PC-3 (cell line): ENCODE data around the gene CDC14C. TPM values are rescaled to one million over a fixed set of nuclear protein-coding genes. Genes with fewer than 3 reads are reported as not detected.

Experiments used
- ATAC-seq: fragments of 200-7000 bp; cut with Tn5 transposase; 2 replicates; pipeline ENCODE4 v1.9.1; 2020; ENCODE audit warnings: mild to moderate bottlenecking, moderate library complexity
- BruUV-seq: library from RNA; stranded (reverse); fragments of 400-500 nt; replicated peaks from 2 replicates; lab custom pipeline; 2021; lab: Mats Ljungman, UMichigan
- CTCF ChIA-PET: fragments of 300-600 bp; sonication (Branson Sonifier 250); formaldehyde crosslinking; loops from one replicate; lab custom pipeline; 2022; ENCODE audit warnings: antibody characterized with exemption; lab: Charles Lee
- POLR2A ChIA-PET: fragments of 300-600 bp; sonication (Branson Sonifier 250); formaldehyde crosslinking; loops from one replicate; lab custom pipeline; 2022; ENCODE audit warnings: antibody characterized with exemption; ENCODE audit not compliant: unreplicated experiment; lab: Charles Lee
- DNase-seq: peaks from one replicate; pipeline ENCODE4 v3.0.0-alpha.2; 2015
- H2AFZ ChIP-seq: fragments of 300-600 bp; sonication (generic); 2 replicates; pipeline ENCODE4 v1.6.0; 2016; ENCODE audit warnings: antibody characterized with exemption, low read length
- H3F3A ChIP-seq: fragments of 300-600 bp; sonication (generic); one replicate; pipeline ENCODE4 v1.6.0; 2017; ENCODE audit warnings: antibody characterized with exemption, low read length, control low read depth, mild to moderate bottlenecking; ENCODE audit not compliant: unreplicated experiment
- H3K27ac ChIP-seq: fragments of 300-600 bp; sonication (generic); 2 replicates; pipeline ENCODE4 v1.5.1; 2016; ENCODE audit warnings: mild to moderate bottlenecking, low read length
- H3K27me3 ChIP-seq: fragments of 300-600 bp; sonication (generic); 2 replicates; pipeline ENCODE4 v1.6.1; 2016; ENCODE audit warnings: low read length, mixed read lengths
- H3K36me3 ChIP-seq: fragments of 300-600 bp; sonication (generic); 2 replicates; pipeline ENCODE4 v1.6.1; 2016; ENCODE audit warnings: low read depth, mixed run types, low read length, mixed read lengths
- H3K4me1 ChIP-seq: fragments of 300-600 bp; sonication (generic); 2 replicates; pipeline ENCODE4 v1.5.1; 2016; ENCODE audit warnings: low read length; ENCODE audit not compliant: insufficient read depth
- H3K4me2 ChIP-seq: fragments of 300-600 bp; sonication (generic); 2 replicates; pipeline ENCODE4 v1.6.0; 2016; ENCODE audit warnings: low read length
- H3K4me3 ChIP-seq: fragments of 300-600 bp; sonication (generic); 2 replicates; pipeline ENCODE4 v1.5.1; 2016; ENCODE audit warnings: mild to moderate bottlenecking, low read length, mixed read lengths
- H3K79me2 ChIP-seq: fragments of 300-600 bp; sonication (generic); 2 replicates; pipeline ENCODE4 v1.6.1; 2017; ENCODE audit warnings: low read length, mixed read lengths
- H3K9ac ChIP-seq: fragments of 300-600 bp; sonication (generic); 2 replicates; pipeline ENCODE4 v1.6.0; 2016; ENCODE audit warnings: mild to moderate bottlenecking, low read length
- H3K9me2 ChIP-seq: fragments of 300-600 bp; sonication (generic); replicated peaks from 2 replicates; pipeline ENCODE4 v1.6.1; 2016; ENCODE audit warnings: mixed run types, low read length, mixed read lengths
- H3K9me3 ChIP-seq: fragments of 300-600 bp; sonication (generic); 2 replicates; pipeline ENCODE4 v1.6.1; 2016; ENCODE audit warnings: low read length, mixed read lengths
- H4K20me1 ChIP-seq: fragments of 300-600 bp; sonication (generic); 2 replicates; pipeline ENCODE4 v1.6.1; 2016; ENCODE audit warnings: low read length, mixed read lengths
- CTCF ChIP-seq: fragments of 300-600 bp; sonication (generic); conservative IDR thresholded peaks from 2 replicates; pipeline ENCODE4 v1.5.1; 2017; ENCODE audit warnings: antibody characterized with exemption, low read depth, mild to moderate bottlenecking, low read length
- EZH2 ChIP-seq: fragments of 300-600 bp; sonication (generic); IDR thresholded peaks from one replicate; pipeline ENCODE4 v1.6.1; 2017; ENCODE audit warnings: antibody characterized with exemption, mild to moderate bottlenecking, low read length; ENCODE audit not compliant: unreplicated experiment
- EZH2phosphoT487 ChIP-seq: fragments of 300-600 bp; sonication (generic); IDR thresholded peaks from 2 replicates; pipeline ENCODE4 v1.6.1; 2018; ENCODE audit warnings: mild to moderate bottlenecking, antibody characterized with exemption, low read length, borderline replicate concordance
- intact Hi-C: fragments of 100-400 bp; cut with micrococcal nuclease; formaldehyde crosslinking; loops from 2 replicates; pipeline ENCODE4 v1.9.0; 2023
- total RNA-seq: library from RNA; depleted of rRNA; stranded (reverse); fragments of >200 nt; gene quantifications from 2 replicates; pipeline ENCODE4 v1.2.3, GENCODE V29; 2014

The CDC14C gene
- total RNA-seq, 1 experiment from 2014 or later, result not detected

GRCh38 chr7:48876087-48876486 lies 48.3 kb upstream of the CDC14C start:
- Histone ChIP-seq H4K20me1 (no peaks in the 10 kb centered on the region), H3K27ac (no peak overlapping the region), H3K36me3 (no peaks in the 10 kb centered on the region), H2AFZ (0 out of 2 replicates have a peak overlapping the region, but pooled peaks have one; percentile 31), H3K27me3 (no peaks in the 10 kb centered on the region), H3K4me1 (no peaks in the 10 kb centered on the region), H3K79me2 (no peaks in the 10 kb centered on the region), H3K9me3 (no peaks in the 10 kb centered on the region), H3K4me3 (peak overlapping the region; percentile 44; the same call in 1 of the 2 replicates), H3F3A (no peaks in the 10 kb centered on the region), H3K9ac (no peak overlapping the region), H3K4me2 (peak overlapping the region; percentile 46), H3K9me2 (no peaks in the 10 kb centered on the region)
- CTCF ChIA-PET, result no interaction called here
- TF ChIP-seq EZH2phosphoT487 (no peak), CTCF (0 out of 2 replicates have a peak, but pooled peaks have one; percentile 26), EZH2 (no peak)
- POLR2A ChIA-PET, result no interaction called here
- ATAC-seq (peak; percentile 56), DNase-seq (peak; percentile 14)
- intact Hi-C loops, result loop anchor here (5.0 kb wide), 1 partner anchor 239 kb away; no protein-coding TSS in a partner anchor
- BruUV-seq, result no TSS peak

- Histone ChIP-seq H3K4me3 (no peak overlapping the region), H3K9me3 (no peaks in the 10 kb centered on the region), H3K4me1 (no peaks in the 10 kb centered on the region), H2AFZ (no peak overlapping the region), H3K27me3 (peaks cover 4% of the 10 kb centered on the region; the same call in 1 of the 2 replicates), H4K20me1 (no peaks in the 10 kb centered on the region), H3K79me2 (no peaks in the 10 kb centered on the region), H3K9me2 (no peaks in the 10 kb centered on the region), H3K27ac (no peak overlapping the region), H3F3A (no peaks in the 10 kb centered on the region), H3K9ac (no peak overlapping the region), H3K4me2 (no peak overlapping the region), H3K36me3 (no peaks in the 10 kb centered on the region)
- POLR2A ChIA-PET, result no interaction called here
- no peak for DNase-seq
- TF ChIP-seq EZH2phosphoT487 (no peak), EZH2 (no peak), CTCF (no peak)
- BruUV-seq, result no TSS peak
- intact Hi-C loops, result no loop called here
- CTCF ChIA-PET, result no interaction called here
- no peak for ATAC-seq
Measured at GRCh38 chr7:48880851-48881250, 43.5 kb upstream of the CDC14C start.

- Histone ChIP-seq H3K27ac (no peak overlapping the region), H4K20me1 (no peaks in the 10 kb centered on the region), H3K4me1 (no peaks in the 10 kb centered on the region), H3K27me3 (peaks cover 6% of the 10 kb centered on the region; the same call in 1 of the 2 replicates), H3K4me3 (no peak overlapping the region), H3K9ac (no peak overlapping the region), H3F3A (no peaks in the 10 kb centered on the region), H3K79me2 (no peaks in the 10 kb centered on the region), H3K36me3 (no peaks in the 10 kb centered on the region), H3K9me2 (no peaks in the 10 kb centered on the region), H3K4me2 (no peak overlapping the region), H2AFZ (no peak overlapping the region), H3K9me3 (peaks cover 7% of the 10 kb centered on the region; the same call in 1 of the 2 replicates)
- intact Hi-C loops, result no loop called here
- no peak for TF ChIP-seq EZH2phosphoT487
- no peak for TF ChIP-seq EZH2
- TF ChIP-seq CTCF, result no peak
- BruUV-seq, result no TSS peak
- peak; percentile 67; the same call in 1 of the 2 replicates for ATAC-seq
- CTCF ChIA-PET, result no interaction called here
- DNase-seq, result peak; percentile 32
- POLR2A ChIA-PET, result no interaction called here
Measured at GRCh38 chr7:48887500-48887899, 36.8 kb upstream of the CDC14C start.
